Esophagus squamous epithelium (tissue), 5 donors: Measurements from ENCODE around the gene CSMD2. TPM values are rescaled to one million over a fixed set of nuclear protein-coding genes. Genes with fewer than 3 reads are reported as not detected.
A peak's percentile ranks its signal among the peaks of the same experiment; 100 is the strongest.

ENCODE experiments used
- DNase-seq: peaks from one replicate; lab custom pipeline; 2025; lab: John Stamatoyannopoulos, UW
- H3K27ac ChIP-seq, 4 donors: fragments of 200-600 bp; sonication (generic); one replicate each; pipeline ENCODE4 v1.5.1; 2016 to 2019; ENCODE audit warnings: mild to moderate bottlenecking in 1 of 4
- H3K27me3 ChIP-seq, 4 donors: fragments of 200-600 bp; sonication (generic); 1 replicate in 3 of 4; 2 replicates in 1 of 4; pipeline versions ENCODE4 v1.5.1 to v1.6.0; 2017 to 2021; ENCODE audit warnings: antibody characterized with exemption in 1 of 4
- H3K36me3 ChIP-seq, 3 donors: fragments of 200-600 bp; sonication (generic); one replicate each; pipeline ENCODE4 v1.5.1; 2016 to 2019
- H3K4me1 ChIP-seq, 3 donors: fragments of 200-600 bp; sonication (generic); one replicate each; pipeline ENCODE4 v1.5.1; 2017 to 2019
- H3K4me3 ChIP-seq, 4 donors: fragments of 200-600 bp; sonication (generic); 1 replicate in 3 of 4; 2 replicates in 1 of 4; pipeline ENCODE4 v1.5.1; 2016 to 2019; ENCODE audit warnings: mild to moderate bottlenecking in 2 of 4, moderate library complexity in 1 of 4
- H3K9me3 ChIP-seq, 3 donors: fragments of 200-600 bp; sonication (generic); one replicate each; pipeline ENCODE4 v1.5.1; 2016 to 2019
- POLR2A ChIP-seq, 4 donors: fragments of 450-650 bp; IDR thresholded peaks; one replicate each; pipeline ENCODE4 v1.6.1; 2017; ENCODE audit warnings: antibody characterized with exemption in 4 of 4, mild to moderate bottlenecking in 4 of 4, moderate library complexity in 3 of 4
- WGBS, 2 donors: methylation state at CpG; one replicate each; pipeline ENCODE4 v1.1.5; 2018; 5-methylcytosine and 5-hydroxymethylcytosine counted together
- intact Hi-C: fragments of 100-400 bp; cut with DNase I; formaldehyde crosslinking; loops from one replicate; pipeline ENCODE4 v1.15.0; 2022
- total RNA-seq, 4 donors: library from RNA; depleted of rRNA; stranded (reverse); fragments of >200 nt; gene quantifications; one replicate each; pipeline ENCODE4 v1.1.0, GENCODE V29; 2016
- TF ChIP-seq, protein P1 (sequence below), 6 experiments: fragments of 450-650 bp in 4 of 6; fragments of 200-600 bp in 2 of 6; sonication (generic) in 2 of 6; IDR thresholded peaks; one replicate each; pipeline ENCODE4 v1.5.1; 2016 to 2019; ENCODE audit warnings: antibody characterized with exemption in 6 of 6, mild to moderate bottlenecking in 4 of 6, moderate library complexity in 4 of 6
- donor health status: DM: yes; HTN: yes; CAD: no.

The CSMD2 gene
- total RNA-seq, 4 donors from 2014 or later, result under 0.01 to 0.13 TPM; not detected in 2

DNA sequence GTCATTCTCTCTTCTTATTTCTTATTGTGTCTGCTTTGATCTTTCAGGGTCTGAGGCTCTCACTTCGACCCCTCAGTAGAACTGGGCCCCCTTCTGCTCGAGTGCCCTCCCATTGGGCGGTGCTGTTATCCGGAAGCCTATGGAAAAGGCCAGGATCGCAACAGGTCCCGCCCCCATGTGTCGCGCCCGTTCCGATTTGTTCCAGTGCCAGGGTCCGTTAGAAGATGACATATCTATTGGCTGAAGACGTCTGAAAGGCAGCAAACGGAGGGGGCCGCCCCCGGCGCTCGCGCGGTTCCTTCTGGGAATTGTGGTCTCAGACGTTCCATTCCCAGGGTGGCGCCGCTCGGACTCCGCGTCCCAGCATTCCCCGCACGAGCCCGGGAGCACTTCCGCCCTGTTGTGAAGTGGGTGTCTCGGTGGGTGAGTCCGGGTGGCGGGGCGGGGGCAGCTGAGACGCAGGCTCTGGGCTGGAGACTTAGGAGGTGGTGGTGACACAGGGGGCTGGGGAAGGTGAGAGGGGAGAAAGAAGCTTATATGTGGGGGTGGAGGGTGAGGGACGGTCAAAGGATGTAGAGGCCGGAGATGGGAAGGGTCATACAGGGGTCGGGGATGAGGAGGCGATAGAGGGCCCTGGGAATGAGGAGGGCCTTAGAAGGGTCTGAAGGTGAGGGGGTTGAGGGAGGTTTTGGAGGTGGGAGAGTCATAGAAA is 692.6 kb downstream of the CSMD2 start, which contains the start of gene ZSCAN20:
ZSCAN20 (plus strand) TSS at position 377 of the 712 bp plus-strand sequence. CDS start 6,644 bp downstream, outside the sequence.
- H3K36me3 ChIP-seq, result no peaks in the 10 kb centered on the region
- no peaks in the 10 kb centered on the region for H3K27me3 ChIP-seq
- no peak for TF ChIP-seq POLR2A (IDR thresholded peaks at IDR 0.05)
- TF ChIP-seq, protein P1, sequence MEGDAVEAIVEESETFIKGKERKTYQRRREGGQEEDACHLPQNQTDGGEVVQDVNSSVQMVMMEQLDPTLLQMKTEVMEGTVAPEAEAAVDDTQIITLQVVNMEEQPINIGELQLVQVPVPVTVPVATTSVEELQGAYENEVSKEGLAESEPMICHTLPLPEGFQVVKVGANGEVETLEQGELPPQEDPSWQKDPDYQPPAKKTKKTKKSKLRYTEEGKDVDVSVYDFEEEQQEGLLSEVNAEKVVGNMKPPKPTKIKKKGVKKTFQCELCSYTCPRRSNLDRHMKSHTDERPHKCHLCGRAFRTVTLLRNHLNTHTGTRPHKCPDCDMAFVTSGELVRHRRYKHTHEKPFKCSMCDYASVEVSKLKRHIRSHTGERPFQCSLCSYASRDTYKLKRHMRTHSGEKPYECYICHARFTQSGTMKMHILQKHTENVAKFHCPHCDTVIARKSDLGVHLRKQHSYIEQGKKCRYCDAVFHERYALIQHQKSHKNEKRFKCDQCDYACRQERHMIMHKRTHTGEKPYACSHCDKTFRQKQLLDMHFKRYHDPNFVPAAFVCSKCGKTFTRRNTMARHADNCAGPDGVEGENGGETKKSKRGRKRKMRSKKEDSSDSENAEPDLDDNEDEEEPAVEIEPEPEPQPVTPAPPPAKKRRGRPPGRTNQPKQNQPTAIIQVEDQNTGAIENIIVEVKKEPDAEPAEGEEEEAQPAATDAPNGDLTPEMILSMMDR (IDR thresholded peaks at IDR 0.05), result peak in 1 of 6 experiments; percentile 19
- DNase-seq, result peak; percentile 79
- peaks cover 0 to 50% (median 9%) of the 10 kb centered on the region in 3 donors for H3K4me1 ChIP-seq
- H3K9me3 ChIP-seq, result no peaks in the 10 kb centered on the region
- peak within 1 kb of the TSS; percentile 80 to 86 (median 84) for H3K27ac ChIP-seq
- intact Hi-C loops, result no loop called here
- H3K4me3 ChIP-seq, result peak within 1 kb of the TSS; percentile 39 to 77 (median 66)
- WGBS, 2 donors, result 0 to 1% methylated on average over 8 to 15 of the region's 38 CpGs

DNA sequence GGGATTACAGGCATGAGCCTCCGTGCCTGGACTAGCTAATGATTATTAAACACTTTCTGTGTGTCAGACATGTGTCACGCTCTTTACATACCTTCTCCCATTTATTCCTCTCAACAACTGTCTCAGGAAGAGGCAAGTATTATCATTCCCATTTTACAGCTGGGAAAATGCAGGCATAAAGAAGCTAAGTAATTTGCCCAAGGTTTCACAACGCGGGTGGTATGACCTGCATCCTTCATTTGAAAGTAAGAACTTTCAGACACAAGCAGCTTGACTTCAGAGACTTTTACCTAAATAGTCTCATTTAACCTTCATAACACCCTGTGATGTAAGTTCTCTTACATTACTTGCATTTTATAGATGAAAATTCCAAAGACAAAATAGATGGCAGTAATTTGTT is 693.6 kb downstream of the CSMD2 start:
- Histone ChIP-seq H3K27me3 (no peaks in the 10 kb centered on the region), H3K4me3 (no peak overlapping the region), H3K4me1 (peaks cover 0 to 53% (median 9%) of the 10 kb centered on the region in 3 donors), H3K27ac (peak overlapping the region in 3 of 4 donors; percentile 83 to 86 (median 84)), H3K9me3 (no peaks in the 10 kb centered on the region), H3K36me3 (no peaks in the 10 kb centered on the region)
- no peak for DNase-seq
- TF ChIP-seq POLR2A (IDR thresholded peaks at IDR 0.05), result no peak
- TF ChIP-seq, protein P1 (IDR thresholded peaks at IDR 0.05), result no peak
- intact Hi-C loops, result no loop called here
- whole genome bisulfite sequencing, 2 donors, result 75 to 78% methylated on average over 4 of the region's 4 CpGs

DNA sequence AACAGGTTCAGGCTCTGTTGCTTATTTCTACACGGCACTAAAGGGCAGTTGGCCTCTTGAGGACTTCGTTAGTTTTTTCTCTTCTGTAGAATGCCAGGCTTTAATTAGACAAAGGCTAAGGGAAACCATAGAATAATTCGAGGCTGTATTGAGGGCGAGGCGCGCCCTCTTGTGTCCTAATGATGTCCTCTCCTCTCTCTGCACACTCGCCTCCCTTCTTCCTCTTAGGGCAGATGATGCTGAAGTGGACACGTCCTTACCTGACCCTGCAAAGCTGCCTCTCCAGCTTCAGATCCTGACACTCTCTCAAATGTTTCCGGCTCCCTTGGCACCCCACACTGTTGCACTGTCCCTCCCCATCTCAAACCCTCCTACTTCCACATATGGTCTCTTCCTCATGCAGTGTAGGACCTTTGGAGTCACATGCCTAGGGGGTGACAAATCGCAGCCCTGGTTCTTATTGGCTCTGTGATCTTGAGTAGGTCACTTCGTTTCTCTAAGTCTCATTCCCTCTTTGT is 694.5 kb downstream of the CSMD2 start:
- no peaks in the 10 kb centered on the region for H3K36me3 ChIP-seq
- peak; percentile 17 for DNase-seq
- intact Hi-C loops, result no loop called here
- no peak for TF ChIP-seq POLR2A (IDR thresholded peaks at IDR 0.05)
- TF ChIP-seq, protein P1 (IDR thresholded peaks at IDR 0.05), result peak; percentile 71 to 89 (median 79)
- H3K4me3 ChIP-seq, result no peak overlapping the region
- H3K27me3 ChIP-seq, result no peaks in the 10 kb centered on the region
- no peaks in the 10 kb centered on the region for H3K9me3 ChIP-seq
- H3K27ac ChIP-seq, result peak overlapping the region in 3 of 4 donors; percentile 33 to 86 (median 84)
- WGBS, 2 donors, result 1 to 3% methylated on average over 11 of the region's 11 CpGs
- H3K4me1 ChIP-seq, result peaks cover 0 to 58% (median 9%) of the 10 kb centered on the region in 3 donors

DNA sequence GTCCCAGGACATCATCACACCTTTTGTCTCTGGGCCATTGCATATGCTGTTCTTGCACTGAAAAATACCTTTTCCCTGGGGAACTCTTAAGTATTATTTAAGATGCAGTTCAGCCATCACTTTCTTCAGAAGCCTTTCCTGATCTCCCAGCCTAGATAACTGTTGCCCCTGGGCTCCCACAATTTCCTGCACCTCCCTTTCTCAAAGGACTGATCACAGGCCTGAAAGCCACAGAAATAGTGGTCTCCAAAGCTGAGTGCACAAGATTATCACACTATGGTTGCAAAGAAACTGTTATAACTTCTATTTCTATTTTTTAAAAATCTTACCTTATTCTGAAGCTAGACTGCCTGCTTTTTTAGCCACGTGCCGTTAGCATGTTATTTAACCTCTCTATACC is 695.3 kb downstream of the CSMD2 start:
- no peak for TF ChIP-seq POLR2A (IDR thresholded peaks at IDR 0.05)
- TF ChIP-seq, protein P1 (IDR thresholded peaks at IDR 0.05), result no peak
- no peaks in the 10 kb centered on the region for H3K36me3 ChIP-seq
- no peak for DNase-seq
- H3K4me3 ChIP-seq, result no peak overlapping the region
- no peaks in the 10 kb centered on the region for H3K9me3 ChIP-seq
- H3K4me1 ChIP-seq, result peaks cover 0 to 58% (median 9%) of the 10 kb centered on the region in 3 donors
- intact Hi-C loops, result loop anchor here (5.0 to 10.0 kb wide), 2 partner anchors 95 to 172 kb away; no protein-coding TSS in a partner anchor
- 93 to 96% methylated on average over 2 of the region's 2 CpGs for WGBS, 2 donors
- peak overlapping the region in 1 of 4 donors; percentile 47 for H3K27ac ChIP-seq
- no peaks in the 10 kb centered on the region for H3K27me3 ChIP-seq

DNA sequence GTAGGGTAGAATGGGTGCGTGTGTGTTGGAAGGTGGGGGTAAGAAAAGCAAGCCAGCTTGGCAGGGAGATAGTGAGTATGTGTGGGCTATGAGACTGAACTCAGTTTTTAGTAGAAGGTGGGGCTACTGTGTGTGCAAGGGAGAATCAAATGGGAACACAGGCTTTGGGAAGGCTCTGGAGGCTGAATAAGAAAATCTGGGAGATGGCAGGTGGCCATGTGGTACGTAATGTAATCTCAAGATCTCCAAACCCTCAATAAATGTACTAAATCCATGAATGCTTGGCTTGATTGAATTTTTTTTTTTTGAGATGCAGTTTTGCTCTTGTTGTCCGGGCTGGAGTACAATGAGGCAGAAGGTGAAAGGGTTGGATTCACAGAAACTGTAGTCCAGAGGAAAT is 696.1 kb downstream of the CSMD2 start:
- no peaks in the 10 kb centered on the region for H3K9me3 ChIP-seq
- 68 to 73% methylated on average over 3 of the region's 3 CpGs for WGBS, 2 donors
- H3K27ac ChIP-seq, result peak overlapping the region in 2 of 4 donors; percentile 4 to 47
- H3K4me1 ChIP-seq, result peaks cover 0 to 54% (median 9%) of the 10 kb centered on the region in 3 donors
- intact Hi-C loops, result loop anchor here (5.0 to 10.0 kb wide), 2 partner anchors 94 to 172 kb away; no protein-coding TSS in a partner anchor
- H3K27me3 ChIP-seq, result no peaks in the 10 kb centered on the region
- no peaks in the 10 kb centered on the region for H3K36me3 ChIP-seq
- no peak for TF ChIP-seq POLR2A (IDR thresholded peaks at IDR 0.05)
- TF ChIP-seq, protein P1 (IDR thresholded peaks at IDR 0.05), result no peak
- no peak for DNase-seq
- no peak overlapping the region for H3K4me3 ChIP-seq
